Neural progenitor cell (in vitro differentiated cells): Measurements from ENCODE around the gene BCL2L2.

Source experiments
- EZH2phosphoT487 ChIP-seq: fragments of 200-600 bp; sonication (generic); IDR thresholded peaks from 2 replicates; pipeline ENCODE4 v1.6.1; 2017; ENCODE audit warnings: antibody characterized with exemption
- TF ChIP-seq, protein P1 (sequence below): fragments of 200-600 bp; sonication (generic); IDR thresholded peaks from 2 replicates; pipeline ENCODE4 v1.5.1; 2017; ENCODE audit warnings: antibody characterized with exemption, mild to moderate bottlenecking

DNA sequence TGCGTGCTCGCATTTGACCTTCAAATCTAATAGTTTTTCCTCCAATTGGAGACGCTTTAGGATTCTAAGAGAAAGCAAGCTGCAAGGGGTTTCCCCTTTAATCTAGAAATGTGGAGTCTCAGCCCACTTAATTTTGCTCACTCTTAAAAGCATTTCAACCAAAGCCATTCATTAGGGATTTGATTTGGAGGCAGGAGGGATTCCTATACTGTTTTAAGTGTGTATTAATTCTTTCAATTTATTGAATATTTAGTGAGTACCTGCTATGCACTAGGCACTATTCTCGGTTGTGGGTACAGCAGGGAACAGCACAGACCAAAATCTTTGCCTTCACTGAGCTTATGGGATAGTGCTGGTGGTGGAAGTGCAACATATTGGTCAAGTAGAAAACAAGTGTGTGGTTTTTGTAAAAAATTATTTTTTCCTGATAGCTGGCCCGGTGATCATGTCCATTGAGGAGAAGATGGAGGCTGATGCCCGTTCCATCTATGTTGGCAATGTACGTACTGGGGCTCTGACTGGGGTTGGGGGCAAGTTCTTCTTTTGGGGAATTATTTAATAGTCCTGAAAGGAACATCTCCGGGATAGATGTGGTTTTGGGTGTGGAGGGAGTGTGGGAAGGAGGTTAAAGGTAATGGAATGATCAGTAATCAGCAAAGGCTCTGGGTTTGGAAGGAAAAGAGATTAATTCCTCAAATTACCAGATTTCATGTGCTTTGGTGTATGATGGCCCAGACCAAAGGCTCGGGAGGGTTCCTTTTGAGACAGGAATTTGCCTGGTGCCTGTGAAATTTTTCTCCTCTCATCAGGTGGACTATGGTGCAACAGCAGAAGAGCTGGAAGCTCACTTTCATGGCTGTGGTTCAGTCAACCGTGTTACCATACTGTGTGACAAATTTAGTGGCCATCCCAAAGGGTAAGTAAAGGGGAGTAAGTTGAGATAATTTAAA lies 16.2 kb downstream of the BCL2L2 start:
- TF ChIP-seq, protein P1, sequence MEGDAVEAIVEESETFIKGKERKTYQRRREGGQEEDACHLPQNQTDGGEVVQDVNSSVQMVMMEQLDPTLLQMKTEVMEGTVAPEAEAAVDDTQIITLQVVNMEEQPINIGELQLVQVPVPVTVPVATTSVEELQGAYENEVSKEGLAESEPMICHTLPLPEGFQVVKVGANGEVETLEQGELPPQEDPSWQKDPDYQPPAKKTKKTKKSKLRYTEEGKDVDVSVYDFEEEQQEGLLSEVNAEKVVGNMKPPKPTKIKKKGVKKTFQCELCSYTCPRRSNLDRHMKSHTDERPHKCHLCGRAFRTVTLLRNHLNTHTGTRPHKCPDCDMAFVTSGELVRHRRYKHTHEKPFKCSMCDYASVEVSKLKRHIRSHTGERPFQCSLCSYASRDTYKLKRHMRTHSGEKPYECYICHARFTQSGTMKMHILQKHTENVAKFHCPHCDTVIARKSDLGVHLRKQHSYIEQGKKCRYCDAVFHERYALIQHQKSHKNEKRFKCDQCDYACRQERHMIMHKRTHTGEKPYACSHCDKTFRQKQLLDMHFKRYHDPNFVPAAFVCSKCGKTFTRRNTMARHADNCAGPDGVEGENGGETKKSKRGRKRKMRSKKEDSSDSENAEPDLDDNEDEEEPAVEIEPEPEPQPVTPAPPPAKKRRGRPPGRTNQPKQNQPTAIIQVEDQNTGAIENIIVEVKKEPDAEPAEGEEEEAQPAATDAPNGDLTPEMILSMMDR: no peak
- TF ChIP-seq EZH2phosphoT487: no peak
